Liver (tissue), 9 donors: Measurements from ENCODE around the gene NR6A1. TPM values are rescaled to one million over a fixed set of nuclear protein-coding genes. Genes with fewer than 3 reads are reported as not detected.

Experiments used
- DNase-seq: peaks from one replicate; pipeline ENCODE4 v3.0.0-alpha.2; 2017; ENCODE audit warnings: low spot score
- H3K27ac ChIP-seq, 2 donors: one replicate each; pipeline ENCODE4 v1.7.0; 2013; ENCODE audit warnings: inconsistent platforms in 2 of 2, low read length in 2 of 2, control low read depth in 1 of 2, low read depth in 1 of 2, mild to moderate bottlenecking in 1 of 2
- H3K27me3 ChIP-seq, 4 donors: one replicate each; pipeline versions ENCODE4 v1.6.1 to v1.7.0; 2013; ENCODE audit warnings: low read length in 3 of 4, inconsistent platforms in 1 of 4, mild to moderate bottlenecking in 1 of 4, moderate library complexity in 1 of 4; ENCODE audit not compliant: control insufficient read depth in 4 of 4, insufficient read depth in 4 of 4
- H3K36me3 ChIP-seq, 4 donors: one replicate each; pipeline versions ENCODE4 v1.6.1 to v1.7.0; 2013; ENCODE audit warnings: low read length in 3 of 4, mild to moderate bottlenecking in 3 of 4, low read depth in 1 of 4, moderate library complexity in 1 of 4; ENCODE audit not compliant: control insufficient read depth in 4 of 4, insufficient read depth in 3 of 4
- H3K4me1 ChIP-seq, 4 donors: one replicate each; pipeline versions ENCODE4 v1.6.1 to v1.7.0; 2013; ENCODE audit warnings: low read length in 3 of 4, mild to moderate bottlenecking in 3 of 4, moderate library complexity in 1 of 4; ENCODE audit not compliant: control insufficient read depth in 4 of 4, insufficient read depth in 4 of 4
- H3K4me3 ChIP-seq, 3 donors: one replicate each; pipeline versions ENCODE4 v1.6.1 to v1.7.0; 2013; ENCODE audit warnings: low read length in 3 of 3, control low read depth in 1 of 3, low read depth in 1 of 3, mild to moderate bottlenecking in 1 of 3
- H3K9ac ChIP-seq, 2 donors: one replicate each; pipeline ENCODE4 v1.7.0; 2013; ENCODE audit warnings: low read length in 2 of 2, mild to moderate bottlenecking in 2 of 2, moderate library complexity in 2 of 2, control low read depth in 1 of 2, low read depth in 1 of 2
- H3K9me3 ChIP-seq, 4 donors: one replicate each; pipeline versions ENCODE4 v1.6.1 to v1.7.0; 2013; ENCODE audit warnings: low read length in 3 of 4; ENCODE audit not compliant: control insufficient read depth in 4 of 4
- EGR1 ChIP-seq, 2 donors: IDR thresholded peaks; 2 replicates each; pipeline ENCODE4 v1.6.1; 2016 to 2018; ENCODE audit warnings: antibody characterized with exemption in 2 of 2, low read depth in 2 of 2
- HNF4A ChIP-seq, 2 donors: conservative IDR thresholded peaks; 2 replicates each; pipeline ENCODE4 v1.6.1; 2016; ENCODE audit warnings: antibody characterized with exemption in 2 of 2, mild to moderate bottlenecking in 2 of 2
- HNF4G ChIP-seq: IDR thresholded peaks from 2 replicates; pipeline ENCODE4 v1.6.1; 2016; ENCODE audit warnings: antibody characterized with exemption
- JUND ChIP-seq, 2 donors: IDR thresholded peaks; 2 replicates each; pipeline ENCODE4 v1.6.1; 2016; ENCODE audit warnings: antibody characterized with exemption in 2 of 2
- NR2F2 ChIP-seq: IDR thresholded peaks from 2 replicates; pipeline ENCODE4 v1.6.1; 2016; ENCODE audit warnings: antibody characterized with exemption
- RAD21 ChIP-seq, 2 donors: IDR thresholded peaks; 2 replicates each; pipeline ENCODE4 v1.6.1; 2016; ENCODE audit warnings: antibody characterized with exemption in 2 of 2, mild to moderate bottlenecking in 2 of 2
- RXRA ChIP-seq, 2 donors: IDR thresholded peaks; 2 replicates each; pipeline ENCODE4 v1.6.1; 2017 to 2018; ENCODE audit warnings: antibody characterized with exemption in 2 of 2, mild to moderate bottlenecking in 1 of 2
- SP1 ChIP-seq: IDR thresholded peaks from 2 replicates; pipeline ENCODE4 v1.6.1; 2018; ENCODE audit warnings: antibody characterized with exemption, mild to moderate bottlenecking
- TAF1 ChIP-seq: conservative IDR thresholded peaks from 2 replicates; pipeline ENCODE4 v1.6.1; 2016; ENCODE audit warnings: antibody characterized with exemption, mild to moderate bottlenecking
- YY1 ChIP-seq: IDR thresholded peaks from 2 replicates; pipeline ENCODE4 v1.6.1; 2016; ENCODE audit warnings: antibody characterized with exemption, mild to moderate bottlenecking
- WGBS: extraction: QIAGEN DNeasy Blood & Tissue Kit; methylation state at CpG from one replicate; pipeline ENCODE4 v1.1.7; 2013; 5-methylcytosine and 5-hydroxymethylcytosine counted together
- polyA plus RNA-seq, 2 donors: library from polyadenylated mRNA; stranded (reverse) in 1 of 2; unstranded in 1 of 2; fragments of 200-250 nt in 1 of 2; fragments of >200 nt in 1 of 2; fragmentation: Nextera tagmentation in 1 of 2; extraction: Ambion mirVana in 1 of 2; gene quantifications; one replicate each; pipeline versions ENCODE4 v1.2.1 to v1.2.3, GENCODE V29; 2013 to 2015
- total RNA-seq, 2 donors: library from RNA; depleted of rRNA; stranded (reverse); fragments of >200 nt; gene quantifications; one replicate each; pipeline ENCODE4 v1.2.3, GENCODE V29; 2014
- TF ChIP-seq, protein P1 (sequence below): fragments of 150-350 bp; IDR thresholded peaks from 2 replicates; pipeline ENCODE4 v1.5.1; 2017; ENCODE audit warnings: improper control_type of control experiment, low read depth, low read length; ENCODE audit not compliant: missing input control
- TF ChIP-seq, protein P2 (sequence below): IDR thresholded peaks from 2 replicates; pipeline ENCODE4 v1.6.1; 2016; ENCODE audit warnings: antibody characterized with exemption
- TF ChIP-seq, protein P3 (sequence below): IDR thresholded peaks from 2 replicates; pipeline ENCODE4 v1.6.1; 2016; ENCODE audit warnings: antibody characterized with exemption, mild to moderate bottlenecking
- TF ChIP-seq, protein P4 (sequence below): IDR thresholded peaks from 2 replicates; pipeline ENCODE4 v1.6.1; 2016; ENCODE audit warnings: antibody characterized with exemption
- TF ChIP-seq, protein P5 (sequence below): IDR thresholded peaks from 2 replicates; pipeline ENCODE4 v1.6.1; 2016; ENCODE audit warnings: antibody characterized with exemption
- donor health status: healthy.
- donor health status: healthy.
- donor health status: healthy.
- donor health status: healthy.
- donor health status: healthy.

The NR6A1 gene
- total and polyA plus RNA-seq, 4 donors: 0.72 to 6.1 (median 2.1) TPM

DNA sequence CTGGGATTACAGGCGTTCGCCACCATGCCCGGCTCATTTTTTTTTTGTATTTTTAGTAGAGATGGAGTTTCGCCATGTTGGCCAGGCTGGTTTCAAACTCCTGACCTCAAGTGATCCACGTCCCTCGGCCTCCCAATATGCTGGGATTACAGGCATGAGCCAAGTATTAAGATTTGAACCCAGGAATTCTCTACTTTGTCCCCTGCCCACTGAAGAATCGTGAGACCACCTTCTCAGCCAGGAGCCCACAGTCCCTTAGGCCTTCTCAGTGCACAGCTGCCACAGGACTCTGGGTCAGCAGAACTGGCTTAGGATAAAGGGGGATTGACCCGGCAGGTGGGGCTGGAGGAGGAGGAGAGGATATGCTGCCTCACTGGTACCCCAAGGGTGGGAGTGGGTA, 19.2 kb upstream of the NR6A1 start:
- Histone ChIP-seq H3K27ac (no peak overlapping the region), H3K36me3 (no peaks in the 10 kb centered on the region), H3K27me3 (no peaks in the 10 kb centered on the region), H3K9me3 (no peaks in the 10 kb centered on the region), H3K4me1 (no peaks in the 10 kb centered on the region), H3K4me3 (no peak overlapping the region), H3K9ac (no peak overlapping the region)
- WGBS: 95% methylated on average over 8 of the region's 8 CpGs
- no peak for DNase-seq
- TF ChIP-seq TAF1: no peak
- no peak for TF ChIP-seq HNF4A (conservative IDR thresholded peaks at IDR 0.05)
- TF ChIP-seq RXRA (IDR thresholded peaks at IDR 0.05): no peak
- TF ChIP-seq EGR1 (IDR thresholded peaks at IDR 0.05; ENCODE audit: low read depth in 2 of 2): no peak
- TF ChIP-seq, protein P1, sequence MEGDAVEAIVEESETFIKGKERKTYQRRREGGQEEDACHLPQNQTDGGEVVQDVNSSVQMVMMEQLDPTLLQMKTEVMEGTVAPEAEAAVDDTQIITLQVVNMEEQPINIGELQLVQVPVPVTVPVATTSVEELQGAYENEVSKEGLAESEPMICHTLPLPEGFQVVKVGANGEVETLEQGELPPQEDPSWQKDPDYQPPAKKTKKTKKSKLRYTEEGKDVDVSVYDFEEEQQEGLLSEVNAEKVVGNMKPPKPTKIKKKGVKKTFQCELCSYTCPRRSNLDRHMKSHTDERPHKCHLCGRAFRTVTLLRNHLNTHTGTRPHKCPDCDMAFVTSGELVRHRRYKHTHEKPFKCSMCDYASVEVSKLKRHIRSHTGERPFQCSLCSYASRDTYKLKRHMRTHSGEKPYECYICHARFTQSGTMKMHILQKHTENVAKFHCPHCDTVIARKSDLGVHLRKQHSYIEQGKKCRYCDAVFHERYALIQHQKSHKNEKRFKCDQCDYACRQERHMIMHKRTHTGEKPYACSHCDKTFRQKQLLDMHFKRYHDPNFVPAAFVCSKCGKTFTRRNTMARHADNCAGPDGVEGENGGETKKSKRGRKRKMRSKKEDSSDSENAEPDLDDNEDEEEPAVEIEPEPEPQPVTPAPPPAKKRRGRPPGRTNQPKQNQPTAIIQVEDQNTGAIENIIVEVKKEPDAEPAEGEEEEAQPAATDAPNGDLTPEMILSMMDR: no peak
- TF ChIP-seq, protein P2, sequence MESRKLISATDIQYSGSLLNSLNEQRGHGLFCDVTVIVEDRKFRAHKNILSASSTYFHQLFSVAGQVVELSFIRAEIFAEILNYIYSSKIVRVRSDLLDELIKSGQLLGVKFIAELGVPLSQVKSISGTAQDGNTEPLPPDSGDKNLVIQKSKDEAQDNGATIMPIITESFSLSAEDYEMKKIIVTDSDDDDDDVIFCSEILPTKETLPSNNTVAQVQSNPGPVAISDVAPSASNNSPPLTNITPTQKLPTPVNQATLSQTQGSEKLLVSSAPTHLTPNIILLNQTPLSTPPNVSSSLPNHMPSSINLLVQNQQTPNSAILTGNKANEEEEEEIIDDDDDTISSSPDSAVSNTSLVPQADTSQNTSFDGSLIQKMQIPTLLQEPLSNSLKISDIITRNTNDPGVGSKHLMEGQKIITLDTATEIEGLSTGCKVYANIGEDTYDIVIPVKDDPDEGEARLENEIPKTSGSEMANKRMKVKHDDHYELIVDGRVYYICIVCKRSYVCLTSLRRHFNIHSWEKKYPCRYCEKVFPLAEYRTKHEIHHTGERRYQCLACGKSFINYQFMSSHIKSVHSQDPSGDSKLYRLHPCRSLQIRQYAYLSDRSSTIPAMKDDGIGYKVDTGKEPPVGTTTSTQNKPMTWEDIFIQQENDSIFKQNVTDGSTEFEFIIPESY: no peak
- TF ChIP-seq NR2F2: no peak
- no peak for TF ChIP-seq RAD21 (IDR thresholded peaks at IDR 0.05)
- TF ChIP-seq JUND (IDR thresholded peaks at IDR 0.05): no peak
- TF ChIP-seq, protein P3, sequence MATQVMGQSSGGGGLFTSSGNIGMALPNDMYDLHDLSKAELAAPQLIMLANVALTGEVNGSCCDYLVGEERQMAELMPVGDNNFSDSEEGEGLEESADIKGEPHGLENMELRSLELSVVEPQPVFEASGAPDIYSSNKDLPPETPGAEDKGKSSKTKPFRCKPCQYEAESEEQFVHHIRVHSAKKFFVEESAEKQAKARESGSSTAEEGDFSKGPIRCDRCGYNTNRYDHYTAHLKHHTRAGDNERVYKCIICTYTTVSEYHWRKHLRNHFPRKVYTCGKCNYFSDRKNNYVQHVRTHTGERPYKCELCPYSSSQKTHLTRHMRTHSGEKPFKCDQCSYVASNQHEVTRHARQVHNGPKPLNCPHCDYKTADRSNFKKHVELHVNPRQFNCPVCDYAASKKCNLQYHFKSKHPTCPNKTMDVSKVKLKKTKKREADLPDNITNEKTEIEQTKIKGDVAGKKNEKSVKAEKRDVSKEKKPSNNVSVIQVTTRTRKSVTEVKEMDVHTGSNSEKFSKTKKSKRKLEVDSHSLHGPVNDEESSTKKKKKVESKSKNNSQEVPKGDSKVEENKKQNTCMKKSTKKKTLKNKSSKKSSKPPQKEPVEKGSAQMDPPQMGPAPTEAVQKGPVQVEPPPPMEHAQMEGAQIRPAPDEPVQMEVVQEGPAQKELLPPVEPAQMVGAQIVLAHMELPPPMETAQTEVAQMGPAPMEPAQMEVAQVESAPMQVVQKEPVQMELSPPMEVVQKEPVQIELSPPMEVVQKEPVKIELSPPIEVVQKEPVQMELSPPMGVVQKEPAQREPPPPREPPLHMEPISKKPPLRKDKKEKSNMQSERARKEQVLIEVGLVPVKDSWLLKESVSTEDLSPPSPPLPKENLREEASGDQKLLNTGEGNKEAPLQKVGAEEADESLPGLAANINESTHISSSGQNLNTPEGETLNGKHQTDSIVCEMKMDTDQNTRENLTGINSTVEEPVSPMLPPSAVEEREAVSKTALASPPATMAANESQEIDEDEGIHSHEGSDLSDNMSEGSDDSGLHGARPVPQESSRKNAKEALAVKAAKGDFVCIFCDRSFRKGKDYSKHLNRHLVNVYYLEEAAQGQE: no peak
- TF ChIP-seq HNF4G: no peak
- no peak for TF ChIP-seq YY1
- TF ChIP-seq SP1: no peak
- TF ChIP-seq, protein P4, sequence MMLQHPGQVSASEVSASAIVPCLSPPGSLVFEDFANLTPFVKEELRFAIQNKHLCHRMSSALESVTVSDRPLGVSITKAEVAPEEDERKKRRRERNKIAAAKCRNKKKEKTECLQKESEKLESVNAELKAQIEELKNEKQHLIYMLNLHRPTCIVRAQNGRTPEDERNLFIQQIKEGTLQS: no peak
- TF ChIP-seq, protein P5, sequence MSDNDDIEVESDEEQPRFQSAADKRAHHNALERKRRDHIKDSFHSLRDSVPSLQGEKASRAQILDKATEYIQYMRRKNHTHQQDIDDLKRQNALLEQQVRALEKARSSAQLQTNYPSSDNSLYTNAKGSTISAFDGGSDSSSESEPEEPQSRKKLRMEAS: no peak

DNA sequence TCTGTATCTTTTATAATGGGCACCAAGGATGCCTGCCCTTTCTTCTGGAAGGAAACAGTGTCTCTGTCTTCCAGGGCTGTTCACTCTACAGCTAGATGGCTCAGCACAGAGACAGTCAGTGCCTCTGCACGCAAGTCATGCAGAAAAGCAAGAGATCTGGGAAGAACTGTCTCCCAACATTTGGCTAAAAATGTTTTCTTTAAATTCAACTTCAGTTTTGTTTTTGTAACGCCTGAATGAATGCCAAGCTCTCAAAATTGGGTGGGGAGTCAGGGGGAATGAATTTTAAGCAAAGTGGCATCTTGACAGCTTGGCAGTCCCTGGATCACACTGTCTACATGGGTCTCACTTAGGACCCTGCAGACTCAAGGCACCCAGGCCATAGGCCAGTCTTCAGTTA, 18.4 kb upstream of the NR6A1 start:
- no peaks in the 10 kb centered on the region for H3K36me3 ChIP-seq
- no peak for DNase-seq
- H3K4me1 ChIP-seq: no peaks in the 10 kb centered on the region
- H3K27ac ChIP-seq: no peak overlapping the region
- no peak overlapping the region for H3K4me3 ChIP-seq
- H3K9me3 ChIP-seq: no peaks in the 10 kb centered on the region
- H3K9ac ChIP-seq: no peak overlapping the region
- TF ChIP-seq HNF4G: no peak
- WGBS: 86% methylated on average over 2 of the region's 2 CpGs
- no peaks in the 10 kb centered on the region for H3K27me3 ChIP-seq
